Measurements from ENCODE around the gene IFIT1. TPM values are rescaled to one million over a fixed set of nuclear protein-coding genes. Genes with fewer than 3 reads are reported as not detected.
A peak's percentile ranks its signal among the peaks of the same experiment; 100 is the strongest.
"Not testable (repeated sequence)": the region's sequence is repeated elsewhere in the genome, so short reads cannot be mapped to it uniquely, and the experiment has no call there.

IFIT1 gene, protein sequence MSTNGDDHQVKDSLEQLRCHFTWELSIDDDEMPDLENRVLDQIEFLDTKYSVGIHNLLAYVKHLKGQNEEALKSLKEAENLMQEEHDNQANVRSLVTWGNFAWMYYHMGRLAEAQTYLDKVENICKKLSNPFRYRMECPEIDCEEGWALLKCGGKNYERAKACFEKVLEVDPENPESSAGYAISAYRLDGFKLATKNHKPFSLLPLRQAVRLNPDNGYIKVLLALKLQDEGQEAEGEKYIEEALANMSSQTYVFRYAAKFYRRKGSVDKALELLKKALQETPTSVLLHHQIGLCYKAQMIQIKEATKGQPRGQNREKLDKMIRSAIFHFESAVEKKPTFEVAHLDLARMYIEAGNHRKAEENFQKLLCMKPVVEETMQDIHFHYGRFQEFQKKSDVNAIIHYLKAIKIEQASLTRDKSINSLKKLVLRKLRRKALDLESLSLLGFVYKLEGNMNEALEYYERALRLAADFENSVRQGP
- 1 to 10 TPM in 2 of 3 donors, under 1 TPM in 1; 0.43 to 6.0 (median 1.8) TPM for polyA plus RNA-seq

DNA sequence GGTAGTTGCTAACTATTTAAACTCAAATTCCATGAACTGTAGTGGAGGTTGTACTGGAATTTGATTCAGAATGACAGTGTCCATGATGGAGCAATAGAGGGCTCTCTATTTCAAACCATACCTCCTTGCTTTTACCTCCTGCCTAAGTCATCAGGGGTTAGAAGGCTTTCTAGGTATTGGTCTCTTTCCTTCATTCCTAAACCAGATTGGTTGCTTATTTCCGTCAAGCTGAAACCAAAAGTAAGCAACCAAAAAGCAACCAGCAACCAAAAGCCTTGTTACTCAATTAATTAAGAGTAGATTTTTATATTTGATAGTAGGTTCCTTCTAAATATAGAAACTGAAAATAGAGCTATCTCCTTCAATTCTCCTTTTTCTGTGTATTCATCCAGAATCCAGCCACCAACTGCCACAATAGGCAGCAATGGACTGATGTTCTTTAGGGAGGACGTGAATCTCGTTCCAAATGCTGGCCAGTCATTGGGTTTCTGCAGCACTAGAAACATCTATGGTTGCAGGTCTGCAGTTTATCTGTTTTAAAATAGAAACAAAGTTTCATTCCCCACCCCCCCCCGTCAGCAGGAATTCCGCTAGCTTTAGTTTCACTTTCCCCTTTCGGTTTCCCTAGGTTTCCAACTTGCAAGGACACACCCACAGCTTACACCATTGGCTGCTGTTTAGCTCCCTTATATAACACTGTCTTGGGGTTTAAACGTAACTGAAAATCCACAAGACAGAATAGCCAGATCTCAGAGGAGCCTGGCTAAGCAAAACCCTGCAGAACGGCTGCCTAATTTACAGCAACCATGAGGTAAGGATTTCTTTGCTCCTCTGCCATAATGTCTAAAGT, at the start of gene IFIT1:
Gene IFIT1 (plus strand): TSS at position 717 of the 850 bp plus-strand sequence. CDS start 90 bp downstream, at position 807.
- Mint-ChIP-seq H3K9me3 (peaks cover 0 to 1% (median 0%) of the 10 kb centered on the region in 6 donors), H3K4me1 (peaks cover 14 to 25% of the 10 kb centered on the region in 2 donors), H3K4me3 (peak within 1 kb of the TSS; percentile 84 to 95 (median 88)), H3K36me3 (peaks cover 0 to 12% (median 0%) of the 10 kb centered on the region in 3 donors), H3K27ac (peak within 1 kb of the TSS; percentile 84 to 97 (median 90)), H3K27me3 (ENCODE audit: low read depth in 3 of 3) (peaks cover 0 to 2% (median 1%) of the 10 kb centered on the region in 3 donors)
- peak; percentile 66 to 72 (median 72) for DNase-seq

DNA sequence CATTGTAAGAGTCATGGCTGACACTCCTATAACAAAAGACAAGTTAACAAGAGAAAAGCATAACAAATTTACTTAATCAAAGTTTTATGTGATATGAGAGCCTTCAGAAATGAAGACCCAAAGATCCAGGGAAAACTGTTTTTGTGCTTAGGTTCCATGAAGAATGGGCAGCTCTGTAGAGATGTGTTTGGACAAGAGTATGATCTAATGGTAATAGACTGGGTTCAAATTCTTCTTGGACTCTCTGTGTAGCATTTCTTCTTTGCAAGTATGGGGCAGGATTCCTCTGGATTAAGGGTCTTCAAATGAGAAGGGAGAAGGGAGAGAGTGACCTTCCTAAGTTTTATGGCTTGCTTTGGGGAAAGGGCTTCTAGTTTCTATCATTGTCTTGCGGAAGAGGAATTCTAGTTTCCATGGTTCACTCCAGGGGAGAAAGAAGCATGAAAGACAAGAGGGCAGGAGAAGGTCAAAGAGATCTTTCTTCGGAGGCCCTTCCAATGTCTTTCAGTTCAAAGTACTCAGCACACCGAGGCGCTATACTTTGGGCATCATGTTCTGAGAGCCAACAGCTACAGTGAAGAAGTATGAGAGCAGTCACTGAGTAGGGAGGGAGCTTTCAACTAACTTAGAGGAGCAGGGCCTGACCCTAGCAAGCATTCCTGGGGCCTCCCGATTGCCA, 49.2 kb upstream of the IFIT1 start:
- Mint-ChIP-seq H3K27me3 (ENCODE audit: low read depth in 3 of 3) (peaks cover 5 to 10% (median 8%) of the 10 kb centered on the region in 3 donors), H3K27ac (no peak overlapping the region), H3K4me3 (no peak overlapping the region), H3K36me3 (peaks cover 23 to 48% (median 40%) of the 10 kb centered on the region in 3 donors), H3K4me1 (no peaks in the 10 kb centered on the region), H3K9me3 (no peaks in the 10 kb centered on the region)
- DNase-seq = no peak

DNA sequence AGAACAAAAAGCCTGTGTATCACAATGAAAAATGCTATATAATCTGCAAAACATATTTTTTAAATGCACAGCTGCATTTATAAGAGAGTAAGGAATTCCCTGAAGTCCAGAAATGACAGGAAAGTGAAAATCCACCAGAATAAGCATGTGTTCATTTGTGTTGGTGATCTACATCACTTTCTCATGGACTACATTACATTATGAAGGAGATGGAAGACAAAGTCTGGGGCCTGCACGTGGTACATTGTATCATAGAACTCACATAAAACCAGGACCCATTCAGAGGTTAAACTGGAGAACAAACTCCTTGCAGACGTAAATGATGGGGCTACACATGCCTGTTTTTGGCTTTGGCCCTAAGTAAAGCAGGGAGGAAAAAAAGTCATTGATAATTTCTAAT, 48.3 kb upstream of the IFIT1 start:
- no peaks in the 10 kb centered on the region for H3K9me3 Mint-ChIP-seq
- H3K36me3 Mint-ChIP-seq = peaks cover 16 to 39% (median 31%) of the 10 kb centered on the region in 3 donors
- no peaks in the 10 kb centered on the region for H3K4me1 Mint-ChIP-seq
- no peak for DNase-seq
- H3K27me3 Mint-ChIP-seq (ENCODE audit: low read depth in 3 of 3) = peaks cover 5 to 11% (median 9%) of the 10 kb centered on the region in 3 donors
- no peak overlapping the region for H3K4me3 Mint-ChIP-seq
- no peak overlapping the region for H3K27ac Mint-ChIP-seq

DNA sequence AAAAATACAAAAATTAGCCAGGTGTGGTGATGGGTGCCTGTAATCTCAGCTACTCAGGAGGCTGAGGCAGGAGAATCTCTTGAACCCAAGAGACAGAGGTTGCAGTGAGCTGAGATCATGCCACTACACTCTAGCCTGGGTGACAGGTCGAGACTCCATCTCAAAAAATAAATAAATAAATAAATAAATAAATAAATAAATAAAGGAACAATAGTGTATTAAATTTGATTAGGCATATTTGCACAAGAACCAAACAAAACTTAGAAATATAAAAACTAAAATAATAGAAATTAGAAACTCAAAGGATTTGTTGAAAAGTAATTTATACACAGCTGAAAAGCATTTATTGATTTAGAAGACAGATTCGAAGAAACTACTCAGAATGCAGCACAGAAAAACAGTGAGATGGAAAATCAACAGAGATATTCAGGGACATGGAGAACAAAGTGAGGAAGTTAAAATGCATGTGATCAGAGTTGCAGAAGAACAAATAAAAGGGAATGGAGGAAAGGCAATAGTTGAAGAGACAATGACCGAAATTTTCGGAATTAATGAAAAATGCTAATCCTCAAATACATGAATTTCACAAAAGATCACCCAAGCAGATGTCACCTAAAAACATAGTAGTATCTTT, 46.9 kb upstream of the IFIT1 start:
- Mint-ChIP-seq H3K27ac (no peak overlapping the region), H3K36me3 (peaks cover 6 to 29% (median 20%) of the 10 kb centered on the region in 3 donors), H3K9me3 (no peaks in the 10 kb centered on the region), H3K27me3 (ENCODE audit: low read depth in 3 of 3) (peaks cover 7 to 13% (median 8%) of the 10 kb centered on the region in 3 donors), H3K4me3 (no peak overlapping the region), H3K4me1 (no peaks in the 10 kb centered on the region)
- DNase-seq = no peak

DNA sequence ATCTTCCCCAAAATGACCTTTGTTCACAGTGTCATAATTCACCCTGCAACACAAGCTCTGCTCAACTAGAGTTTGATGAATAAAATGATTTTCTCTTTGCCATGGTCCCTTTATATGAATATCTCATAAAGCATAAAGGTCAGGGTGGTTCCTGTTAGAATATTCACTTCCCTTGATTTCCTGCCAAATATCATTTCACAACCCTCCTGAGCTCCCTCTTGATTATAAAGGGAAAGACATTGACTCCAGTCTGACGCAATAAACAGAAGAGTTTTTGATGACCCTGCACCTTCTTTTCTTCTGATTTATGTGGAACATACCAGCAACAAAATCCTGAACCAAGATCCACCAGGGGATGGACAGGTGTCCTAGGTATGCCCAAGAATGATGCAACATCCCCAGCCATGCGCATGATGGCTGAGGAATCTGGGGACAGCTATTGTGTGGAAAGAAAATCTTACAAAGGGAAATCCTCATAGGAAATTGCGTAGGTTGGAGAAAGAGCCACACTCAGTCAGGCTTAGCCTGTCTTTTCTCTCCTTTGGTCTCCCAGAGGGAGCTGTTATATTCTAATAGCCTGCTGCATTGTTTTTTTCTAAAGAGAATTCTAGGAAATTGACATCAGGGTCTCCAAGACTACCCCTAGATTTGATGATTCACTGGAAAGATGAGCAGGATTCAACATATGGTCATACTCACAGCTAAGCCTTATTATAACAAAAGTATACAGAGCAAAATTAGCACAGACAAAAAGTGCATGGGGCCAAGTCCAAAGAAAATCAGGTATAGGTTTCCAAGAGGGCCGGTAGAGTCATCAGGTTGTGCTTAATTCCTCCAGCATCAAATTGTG, 45.8 kb upstream of the IFIT1 start:
- Mint-ChIP-seq H3K4me3 (no peak overlapping the region), H3K9me3 (no peaks in the 10 kb centered on the region), H3K27me3 (ENCODE audit: low read depth in 3 of 3) (peaks cover 6 to 17% (median 7%) of the 10 kb centered on the region in 3 donors), H3K27ac (no peak overlapping the region), H3K36me3 (peaks cover 0 to 20% (median 14%) of the 10 kb centered on the region in 3 donors), H3K4me1 (no peaks in the 10 kb centered on the region)
- DNase-seq = no peak

DNA sequence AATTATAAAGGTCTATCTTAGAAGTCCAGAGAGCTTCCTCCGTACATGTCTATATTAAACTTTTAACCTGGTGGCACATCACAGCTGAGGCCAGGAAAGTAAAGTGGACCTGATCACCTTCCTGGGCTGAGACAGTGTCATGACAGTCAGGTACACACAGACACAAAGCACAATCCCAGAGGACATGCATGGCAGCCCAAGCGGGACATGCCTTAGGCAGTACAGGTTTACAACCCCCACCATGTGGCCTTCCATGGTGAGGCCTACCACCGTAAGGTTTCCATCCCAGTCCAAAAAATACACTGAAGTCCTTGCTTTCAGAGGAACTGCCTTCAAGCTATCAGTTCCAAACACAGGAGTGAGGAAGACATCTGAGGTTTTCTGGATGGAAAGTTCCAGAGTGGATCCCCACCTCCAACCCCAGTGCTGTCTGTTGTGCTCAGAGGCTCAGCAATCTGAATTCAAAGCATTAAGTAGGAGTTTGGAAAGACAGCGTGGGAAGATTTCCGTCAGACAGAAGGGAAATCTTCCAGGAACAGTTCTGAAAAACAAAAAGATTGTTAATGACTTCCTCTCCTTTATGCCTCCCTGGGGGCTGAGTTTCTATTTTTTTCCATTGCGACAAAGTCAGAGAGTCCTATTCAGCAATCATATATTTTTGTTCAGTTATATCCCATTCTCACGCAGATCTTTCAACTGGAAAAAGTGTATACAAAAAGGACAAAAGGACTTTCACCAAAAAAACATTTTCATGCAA, 44.5 kb upstream of the IFIT1 start:
- Mint-ChIP-seq H3K4me1 (no peaks in the 10 kb centered on the region), H3K36me3 (peaks cover 0 to 8% (median 5%) of the 10 kb centered on the region in 3 donors), H3K9me3 (no peaks in the 10 kb centered on the region), H3K4me3 (no peak overlapping the region), H3K27me3 (ENCODE audit: low read depth in 3 of 3) (peaks cover 6 to 17% (median 7%) of the 10 kb centered on the region in 3 donors), H3K27ac (no peak overlapping the region)
- DNase-seq = no peak

DNA sequence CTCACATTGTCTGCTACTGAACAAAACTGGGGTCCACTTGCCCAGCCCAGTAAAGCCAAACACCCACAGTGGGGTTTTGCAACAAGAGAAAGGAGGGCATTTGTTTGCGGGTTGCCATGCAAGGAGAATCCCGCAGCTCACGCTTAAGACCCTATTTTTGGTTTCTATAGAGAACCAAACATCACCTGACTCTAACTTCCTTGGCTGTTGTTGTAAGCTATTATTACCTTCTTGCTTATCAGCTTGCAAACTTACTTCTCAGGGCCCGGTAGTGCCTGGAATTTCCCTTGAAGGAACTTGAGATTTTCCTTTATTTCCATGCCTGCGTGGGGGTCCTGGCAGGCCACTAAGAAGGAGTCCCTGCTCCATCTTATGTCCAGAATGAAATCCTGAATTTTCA, 43.9 kb upstream of the IFIT1 start:
- peaks cover 8 to 17% (median 10%) of the 10 kb centered on the region in 3 donors for H3K27me3 Mint-ChIP-seq (ENCODE audit: low read depth in 3 of 3)
- DNase-seq = no peak
- peaks cover 0 to 7% (median 0%) of the 10 kb centered on the region in 3 donors for H3K36me3 Mint-ChIP-seq
- H3K9me3 Mint-ChIP-seq = no peaks in the 10 kb centered on the region
- H3K4me1 Mint-ChIP-seq = no peaks in the 10 kb centered on the region
- no peak overlapping the region for H3K27ac Mint-ChIP-seq
- no peak overlapping the region for H3K4me3 Mint-ChIP-seq

DNA sequence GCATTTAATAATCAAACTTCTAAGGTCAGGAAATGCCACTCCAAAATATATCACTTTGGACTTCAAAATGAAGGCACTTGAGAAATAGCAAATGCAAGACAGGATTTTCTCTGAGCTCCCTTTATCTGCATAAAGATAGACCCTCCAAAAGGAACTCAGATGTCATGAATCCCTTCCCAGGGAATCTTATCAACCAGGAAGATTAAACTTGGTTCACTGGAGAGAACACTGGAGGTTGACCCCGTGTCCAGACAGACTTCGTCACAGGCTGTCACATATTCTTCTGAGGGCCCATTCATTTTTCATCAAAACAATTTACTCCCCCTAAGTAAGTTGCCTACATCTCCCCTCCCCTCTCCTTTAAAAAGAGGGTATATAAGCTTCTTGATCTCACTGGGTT, 43.4 kb upstream of the IFIT1 start:
- Mint-ChIP-seq H3K27me3 (ENCODE audit: low read depth in 3 of 3) (peaks cover 10 to 17% (median 10%) of the 10 kb centered on the region in 3 donors), H3K9me3 (no peaks in the 10 kb centered on the region), H3K27ac (no peak overlapping the region), H3K4me1 (no peaks in the 10 kb centered on the region), H3K4me3 (no peak overlapping the region), H3K36me3 (peaks cover 0 to 7% (median 0%) of the 10 kb centered on the region in 3 donors)
- DNase-seq = no peak

DNA sequence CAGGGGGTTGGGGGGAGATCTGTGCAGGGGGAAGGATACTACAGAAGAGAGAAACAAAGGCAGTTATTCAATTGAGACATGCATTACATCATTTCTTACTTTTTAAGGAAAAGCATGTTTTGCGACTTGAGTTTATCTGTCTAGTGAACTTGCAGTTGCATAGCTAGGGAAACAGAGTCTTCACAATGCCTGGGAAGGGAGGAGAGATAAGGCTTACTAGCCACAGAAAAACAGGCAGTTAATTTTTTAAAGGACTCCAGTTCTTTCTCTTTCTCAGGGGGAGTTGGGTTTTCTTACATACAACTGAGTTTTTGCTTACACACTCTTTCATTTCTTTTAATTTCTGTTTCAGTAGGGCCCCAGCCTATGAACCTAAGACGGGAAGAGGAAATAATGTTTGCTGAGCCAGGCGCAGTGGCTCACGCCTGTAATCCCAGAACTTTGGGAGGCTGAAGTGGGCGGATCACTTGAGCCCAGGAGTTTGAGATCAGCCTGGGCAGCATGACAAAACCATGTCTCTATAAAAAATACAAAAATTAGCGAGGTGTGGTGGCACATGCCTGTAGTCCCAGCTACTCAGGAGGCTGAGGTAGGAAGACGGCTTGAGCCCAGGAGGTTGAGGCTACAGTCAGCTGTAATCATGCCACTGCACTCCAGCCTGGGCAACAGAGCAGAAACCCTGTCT, 41.6 kb upstream of the IFIT1 start:
- not testable (repeated sequence) for H3K4me3 Mint-ChIP-seq, H3K36me3 Mint-ChIP-seq
- H3K27me3 Mint-ChIP-seq (ENCODE audit: low read depth in 3 of 3) = peaks cover 5 to 16% (median 6%) of the 10 kb centered on the region in 3 donors

DNA sequence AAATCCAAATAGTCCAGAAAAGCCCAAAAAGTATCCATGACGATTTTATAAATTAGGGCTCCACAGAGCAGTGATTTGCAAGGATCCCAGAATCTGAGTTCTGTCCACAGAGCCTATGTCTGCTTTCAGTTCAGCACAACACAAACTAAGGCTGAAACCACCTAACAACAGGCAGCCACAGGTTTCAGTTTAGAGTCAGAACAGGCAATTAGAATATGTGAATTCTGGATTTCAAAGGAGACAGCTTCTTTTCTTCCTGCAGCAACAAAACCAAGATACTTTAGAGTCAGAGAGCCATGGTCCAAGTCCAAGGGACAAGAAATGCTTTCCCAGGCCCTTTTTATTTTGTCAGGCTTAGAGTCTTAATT, 41.0 kb upstream of the IFIT1 start:
- H3K4me3 Mint-ChIP-seq = no peak overlapping the region
- H3K27ac Mint-ChIP-seq = no peak overlapping the region
- DNase-seq = no peak
- no peaks in the 10 kb centered on the region for H3K4me1 Mint-ChIP-seq
- no peaks in the 10 kb centered on the region for H3K9me3 Mint-ChIP-seq
- H3K36me3 Mint-ChIP-seq = peaks cover 0 to 6% (median 0%) of the 10 kb centered on the region in 3 donors
- peaks cover 5 to 14% (median 6%) of the 10 kb centered on the region in 3 donors for H3K27me3 Mint-ChIP-seq (ENCODE audit: low read depth in 3 of 3)

More for the DNA sequence above, 41.6 kb upstream of the IFIT1 start:
- H3K9me3 Mint-ChIP-seq, H3K4me1 Mint-ChIP-seq, DNase-seq, H3K27ac Mint-ChIP-seq: not testable (repeated sequence)

DNA sequence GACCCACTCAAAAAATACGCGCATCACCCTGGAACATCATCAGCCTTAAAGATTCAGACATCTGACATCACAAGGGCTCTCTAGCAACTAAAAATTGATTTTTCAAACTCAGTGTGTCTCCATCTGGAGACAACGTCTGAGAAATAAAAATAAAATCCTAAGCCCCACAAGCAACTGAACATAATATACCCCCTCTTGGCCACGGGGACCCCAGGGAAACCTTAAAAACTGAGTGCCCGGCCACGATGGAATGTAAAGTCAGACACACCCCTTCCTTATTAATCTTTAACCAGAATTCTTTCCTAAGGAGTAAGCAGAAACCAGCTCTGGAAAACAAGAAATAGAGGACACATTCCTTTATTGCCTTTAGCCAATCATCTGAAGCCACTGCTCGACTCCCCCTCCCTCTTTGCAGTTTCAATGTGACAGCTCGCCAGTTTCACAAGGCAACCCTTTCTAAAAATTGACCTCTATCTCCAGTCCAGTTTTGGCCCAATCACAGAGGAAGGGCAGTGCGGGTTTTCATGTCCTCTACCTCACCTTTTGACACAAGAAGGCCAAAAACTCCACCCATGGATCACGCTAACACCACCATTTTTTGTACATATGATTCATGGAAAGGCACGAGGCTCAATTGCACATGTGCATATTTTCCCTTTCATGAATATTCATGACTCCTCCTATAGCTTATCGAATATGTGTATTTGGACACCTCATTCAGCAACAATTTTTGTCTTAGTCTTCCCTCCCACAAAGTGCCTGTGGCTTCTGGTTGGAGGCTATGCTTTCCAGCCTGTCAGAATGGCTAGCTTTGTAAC, 40.4 kb upstream of the IFIT1 start:
- no peak overlapping the region for H3K27ac Mint-ChIP-seq
- no peak overlapping the region for H3K4me3 Mint-ChIP-seq
- H3K9me3 Mint-ChIP-seq = no peaks in the 10 kb centered on the region
- H3K36me3 Mint-ChIP-seq = peaks cover 0 to 6% (median 0%) of the 10 kb centered on the region in 3 donors
- no peaks in the 10 kb centered on the region for H3K4me1 Mint-ChIP-seq
- DNase-seq = no peak
- peaks cover 3 to 13% (median 5%) of the 10 kb centered on the region in 3 donors for H3K27me3 Mint-ChIP-seq (ENCODE audit: low read depth in 3 of 3)

Measured in immature natural killer cell (primary cell).